ENCODE results near the gene MUTYH.
"Not testable (repeated sequence)": the region's sequence is repeated elsewhere in the genome, so short reads cannot be mapped to it uniquely, and the experiment has no call there.

The MUTYH gene

GRCh38 chr1:45339789-45340558 lies at the start of gene MUTYH, which contains the start of gene TOE1:
Gene MUTYH (minus strand): TSS chr1:45340440. CDS start chr1:45334505, 5,935 bp downstream.
Gene TOE1 (plus strand): TSS chr1:45340170. CDS start chr1:45340253, 83 bp downstream.
- H3K27ac Mint-ChIP-seq, result peak within 1 kb of the TSS; percentile 100
- no peaks in the 10 kb centered on the region for H3K9me3 Mint-ChIP-seq
- peak within 1 kb of the TSS; percentile 100 for H3K4me3 Mint-ChIP-seq
- no peaks in the 10 kb centered on the region for H3K27me3 Mint-ChIP-seq
- peaks cover 55% of the 10 kb centered on the region for H3K4me1 Mint-ChIP-seq
- H3K36me3 Mint-ChIP-seq, result peaks cover 6% of the 10 kb centered on the region

DNA sequence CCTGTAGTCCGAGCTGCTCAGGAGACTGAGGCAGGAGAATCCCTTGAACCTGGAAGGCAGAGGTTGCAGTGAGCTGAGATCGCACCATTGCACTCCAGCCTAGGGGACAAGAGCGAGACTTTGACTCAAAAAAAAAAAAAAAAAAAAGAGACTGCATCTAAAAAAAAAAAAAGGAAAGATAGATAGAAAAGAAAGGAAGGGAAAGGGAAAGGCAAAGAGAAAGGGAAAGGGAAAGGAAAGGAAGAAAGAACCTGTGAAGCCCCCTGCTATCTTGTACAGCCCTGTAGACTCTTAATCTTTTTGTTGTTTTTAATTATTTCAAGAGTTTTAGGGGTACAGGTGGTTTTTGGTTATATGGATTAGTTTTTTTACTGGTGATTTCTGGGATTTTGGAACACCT lies 46.0 kb upstream of the MUTYH start:
- Mint-ChIP-seq H3K36me3 (peaks cover 3% of the 10 kb centered on the region), H3K27ac (no peak overlapping the region), H3K4me3 (no peak overlapping the region), H3K9me3 (no peaks in the 10 kb centered on the region), H3K27me3 (no peaks in the 10 kb centered on the region), H3K4me1 (no peaks in the 10 kb centered on the region)

DNA sequence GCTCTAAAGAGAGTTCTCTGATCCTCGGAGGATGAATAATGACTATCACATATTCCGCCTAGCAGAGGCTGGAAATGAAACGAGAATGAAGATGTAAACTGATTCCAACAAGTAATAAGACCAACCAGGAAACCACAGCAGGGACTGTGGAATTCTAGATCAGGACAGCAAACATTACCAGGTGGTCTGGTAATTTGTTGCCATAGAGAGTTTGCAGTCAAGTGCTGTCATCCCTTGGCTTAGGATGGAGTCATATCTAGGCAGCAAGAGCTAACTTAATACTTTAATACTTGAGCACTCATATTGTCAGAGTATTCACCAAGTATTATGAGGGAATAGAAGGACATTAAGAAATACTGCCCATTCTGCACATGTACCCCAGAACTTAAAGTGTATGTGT lies 45.1 kb upstream of the MUTYH start:
- no peaks in the 10 kb centered on the region for H3K27me3 Mint-ChIP-seq
- H3K36me3 Mint-ChIP-seq, result peaks cover 5% of the 10 kb centered on the region
- no peaks in the 10 kb centered on the region for H3K4me1 Mint-ChIP-seq
- H3K9me3 Mint-ChIP-seq, result no peaks in the 10 kb centered on the region
- H3K4me3 Mint-ChIP-seq, result no peak overlapping the region
- H3K27ac Mint-ChIP-seq, result no peak overlapping the region

- not testable (repeated sequence) for H3K4me1 Mint-ChIP-seq, H3K27me3 Mint-ChIP-seq, H3K36me3 Mint-ChIP-seq, H3K9me3 Mint-ChIP-seq, H3K27ac Mint-ChIP-seq, H3K4me3 Mint-ChIP-seq
Observed at GRCh38 chr1:45384213-45384612, 44.0 kb upstream of the MUTYH start.

DNA sequence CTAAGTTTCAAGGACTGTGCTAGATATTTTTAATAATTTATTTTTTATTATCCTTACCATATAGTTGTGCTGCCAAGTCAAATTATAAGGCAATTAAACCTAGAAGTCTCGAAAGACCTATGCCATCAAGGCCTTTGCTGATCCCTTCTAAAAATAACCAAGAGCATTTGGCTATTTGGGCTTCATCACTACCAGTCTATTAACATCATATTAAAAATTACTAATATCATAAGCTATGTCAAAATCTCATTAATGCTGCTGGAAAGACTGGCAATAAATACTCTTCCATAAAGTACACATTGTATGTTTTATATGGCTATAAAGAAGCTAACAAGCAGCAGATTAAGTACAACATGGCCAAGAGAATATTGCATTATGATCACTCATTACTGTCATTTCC lies 43.0 kb upstream of the MUTYH start:
- Mint-ChIP-seq H3K4me3 (no peak overlapping the region), H3K9me3 (no peaks in the 10 kb centered on the region), H3K36me3 (peaks cover 6% of the 10 kb centered on the region), H3K4me1 (no peaks in the 10 kb centered on the region), H3K27me3 (no peaks in the 10 kb centered on the region), H3K27ac (no peak overlapping the region)

- peaks cover 8% of the 10 kb centered on the region for H3K36me3 Mint-ChIP-seq
- H3K9me3 Mint-ChIP-seq, result no peaks in the 10 kb centered on the region
- H3K27me3 Mint-ChIP-seq, result no peaks in the 10 kb centered on the region
- H3K27ac Mint-ChIP-seq, result no peak overlapping the region
- H3K4me1 Mint-ChIP-seq, result no peaks in the 10 kb centered on the region
- no peak overlapping the region for H3K4me3 Mint-ChIP-seq
Observed at GRCh38 chr1:45381243-45381642, 41.0 kb upstream of the MUTYH start.

DNA sequence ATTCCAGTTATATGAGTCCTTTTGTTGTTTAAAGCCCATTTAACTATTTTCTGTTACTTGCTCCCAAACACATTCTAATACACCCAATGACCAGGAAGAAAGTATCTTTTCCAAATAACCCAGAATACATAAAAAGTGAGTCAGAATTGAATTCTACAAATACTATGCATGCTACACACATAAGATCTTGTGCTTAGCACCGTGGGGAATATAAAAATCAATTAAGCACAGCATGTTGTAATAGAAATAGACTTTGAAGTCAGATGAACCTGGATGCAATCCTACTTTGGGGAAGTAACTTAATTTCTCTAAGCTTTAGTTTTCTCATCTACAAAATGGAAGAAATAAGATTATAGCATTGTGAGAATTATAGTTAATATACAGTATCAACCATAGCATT lies 40.5 kb upstream of the MUTYH start:
- peaks cover 8% of the 10 kb centered on the region for H3K36me3 Mint-ChIP-seq
- H3K9me3 Mint-ChIP-seq, result no peaks in the 10 kb centered on the region
- H3K4me3 Mint-ChIP-seq, result no peak overlapping the region
- H3K27ac Mint-ChIP-seq, result no peak overlapping the region
- H3K4me1 Mint-ChIP-seq, result no peaks in the 10 kb centered on the region
- no peaks in the 10 kb centered on the region for H3K27me3 Mint-ChIP-seq

- Mint-ChIP-seq H3K9me3 (no peaks in the 10 kb centered on the region), H3K4me3 (no peak overlapping the region), H3K27me3 (no peaks in the 10 kb centered on the region), H3K4me1 (peaks cover 4% of the 10 kb centered on the region), H3K36me3 (peaks cover 8% of the 10 kb centered on the region), H3K27ac (no peak overlapping the region)
Observed at GRCh38 chr1:45380125-45380524, 39.9 kb upstream of the MUTYH start.

GRCh38 chr1:45379524-45379923 lies 39.3 kb upstream of the MUTYH start:
- Mint-ChIP-seq H3K4me1 (peaks cover 10% of the 10 kb centered on the region), H3K9me3 (no peaks in the 10 kb centered on the region), H3K36me3 (peaks cover 8% of the 10 kb centered on the region), H3K27ac (no peak overlapping the region), H3K27me3 (no peaks in the 10 kb centered on the region), H3K4me3 (no peak overlapping the region)

GRCh38 chr1:45378184-45378583 lies 37.9 kb upstream of the MUTYH start:
- H3K9me3 Mint-ChIP-seq, result no peaks in the 10 kb centered on the region
- no peak overlapping the region for H3K4me3 Mint-ChIP-seq
- peaks cover 10% of the 10 kb centered on the region for H3K4me1 Mint-ChIP-seq
- no peak overlapping the region for H3K27ac Mint-ChIP-seq
- H3K27me3 Mint-ChIP-seq, result no peaks in the 10 kb centered on the region
- peaks cover 5% of the 10 kb centered on the region for H3K36me3 Mint-ChIP-seq

DNA sequence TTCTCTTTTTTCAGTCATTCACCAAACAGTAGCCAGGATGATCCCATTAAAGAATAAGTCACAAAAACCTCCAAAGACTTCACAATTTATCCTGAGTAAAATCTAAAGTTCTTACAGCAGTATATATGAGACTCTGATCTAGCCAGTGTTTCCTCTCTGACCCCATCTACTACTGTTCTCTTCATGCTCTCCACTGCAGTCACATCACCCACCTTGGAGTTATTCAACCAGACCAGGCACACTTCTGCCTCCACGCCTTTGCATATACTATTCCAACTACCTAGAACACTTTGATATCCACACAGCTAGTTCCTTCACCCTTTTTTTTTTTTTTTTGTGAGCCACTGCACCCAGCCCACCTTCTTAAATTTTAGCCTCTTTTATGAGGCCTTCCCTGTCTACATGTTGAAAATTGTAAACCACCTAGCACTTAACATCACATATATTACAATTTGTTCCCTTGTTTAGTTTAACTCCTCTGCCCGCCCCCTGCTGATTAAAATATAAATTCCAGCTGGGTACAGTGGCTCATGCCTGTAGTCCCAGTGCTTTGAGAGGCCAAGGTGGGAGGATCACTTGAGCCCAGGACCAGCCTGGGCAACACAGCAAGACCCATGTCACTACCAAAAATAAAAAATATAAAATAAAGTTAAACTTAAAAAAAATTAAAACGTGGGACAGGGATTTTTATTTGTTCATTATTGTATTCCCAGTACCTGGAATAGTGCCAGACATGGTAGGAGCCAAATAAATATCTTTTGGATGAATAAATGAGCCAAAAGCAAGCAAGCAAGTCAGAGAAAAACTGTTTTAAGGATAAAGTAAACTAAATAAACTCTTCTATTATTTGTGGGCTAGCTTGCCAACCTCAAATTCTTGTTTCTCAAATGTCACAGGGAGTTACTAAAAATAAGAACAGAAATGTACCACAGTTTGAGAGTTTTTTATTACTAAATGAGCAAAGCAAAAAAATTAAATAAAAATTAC lies 35.2 kb upstream of the MUTYH start:
- no peaks in the 10 kb centered on the region for H3K27me3 Mint-ChIP-seq
- H3K27ac Mint-ChIP-seq, result no peak overlapping the region
- H3K4me1 Mint-ChIP-seq, result peaks cover 10% of the 10 kb centered on the region
- H3K36me3 Mint-ChIP-seq, result peaks cover 3% of the 10 kb centered on the region
- H3K9me3 Mint-ChIP-seq, result no peaks in the 10 kb centered on the region
- H3K4me3 Mint-ChIP-seq, result no peak overlapping the region

DNA sequence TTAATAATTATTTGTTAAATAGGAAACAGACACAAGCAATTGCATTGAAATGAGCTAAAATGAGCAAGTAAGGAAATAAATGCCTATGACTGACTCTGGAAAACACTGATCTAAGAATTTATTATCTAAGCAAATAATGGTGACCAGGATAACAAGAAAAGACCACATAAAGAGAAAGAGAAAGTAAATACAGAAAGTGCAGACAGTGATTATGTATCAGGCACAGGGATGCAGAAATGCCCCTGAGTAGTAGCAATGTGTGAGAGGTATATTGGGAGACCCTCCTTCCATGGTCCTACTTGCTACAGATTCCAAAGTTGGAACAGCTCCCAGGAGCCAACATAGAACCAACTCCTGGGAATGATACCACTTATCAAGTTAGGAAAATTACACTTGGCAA lies 33.3 kb upstream of the MUTYH start:
- Mint-ChIP-seq H3K27me3 (no peaks in the 10 kb centered on the region), H3K4me1 (peaks cover 10% of the 10 kb centered on the region), H3K27ac (no peak overlapping the region), H3K36me3 (peaks cover 2% of the 10 kb centered on the region), H3K4me3 (no peak overlapping the region), H3K9me3 (no peaks in the 10 kb centered on the region)

DNA sequence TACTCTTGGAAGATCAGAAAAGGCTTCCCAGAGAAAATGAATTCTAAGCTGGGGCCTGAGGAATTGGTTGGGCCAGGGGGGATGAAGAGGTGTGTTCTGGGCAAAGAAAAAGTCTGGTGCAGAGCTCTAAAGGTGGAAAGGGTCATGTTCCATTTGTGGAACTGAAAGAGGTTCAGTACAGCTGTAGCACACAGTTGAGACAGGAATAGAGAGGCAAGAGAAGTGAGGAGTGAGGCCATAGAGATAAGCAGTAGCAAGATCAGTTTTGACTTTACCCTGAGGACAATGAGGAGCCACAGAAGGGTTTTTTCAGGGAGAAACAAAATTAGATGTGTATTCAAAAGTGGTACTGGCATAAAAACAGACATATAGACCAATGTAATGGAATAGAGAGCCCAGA lies 30.3 kb upstream of the MUTYH start:
- no peaks in the 10 kb centered on the region for H3K9me3 Mint-ChIP-seq
- peaks cover 10% of the 10 kb centered on the region for H3K4me1 Mint-ChIP-seq
- H3K27me3 Mint-ChIP-seq, result no peaks in the 10 kb centered on the region
- no peak overlapping the region for H3K27ac Mint-ChIP-seq
- no peaks in the 10 kb centered on the region for H3K36me3 Mint-ChIP-seq
- H3K4me3 Mint-ChIP-seq, result no peak overlapping the region

GRCh38 chr1:45365051-45365450 lies 24.8 kb upstream of the MUTYH start:
- Mint-ChIP-seq H3K4me3 (no peak overlapping the region), H3K27me3 (no peaks in the 10 kb centered on the region), H3K4me1 (peaks cover 2% of the 10 kb centered on the region), H3K9me3 (no peaks in the 10 kb centered on the region), H3K27ac (no peak overlapping the region), H3K36me3 (no peaks in the 10 kb centered on the region)

DNA sequence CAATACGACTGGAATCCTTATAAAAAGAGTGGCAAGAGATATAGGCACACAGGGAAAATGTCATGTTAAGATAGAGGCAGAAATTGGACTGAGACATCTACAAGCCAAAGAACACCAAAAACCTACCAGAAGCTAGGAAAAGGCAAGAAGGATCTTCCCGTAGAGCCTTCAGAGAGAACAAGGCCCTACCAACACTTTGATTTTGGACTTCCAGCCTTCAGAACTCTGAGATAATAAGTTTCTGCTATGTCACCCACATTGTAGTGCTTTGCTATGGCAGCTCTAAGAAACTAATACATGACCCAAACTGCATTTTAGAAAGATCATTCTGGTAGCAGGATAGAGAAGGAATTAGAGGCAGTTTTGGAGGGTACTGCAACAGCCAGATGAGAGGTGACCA lies 24.1 kb upstream of the MUTYH start:
- Mint-ChIP-seq H3K27me3 (no peaks in the 10 kb centered on the region), H3K9me3 (no peaks in the 10 kb centered on the region), H3K27ac (no peak overlapping the region), H3K4me1 (peaks cover 5% of the 10 kb centered on the region), H3K4me3 (no peak overlapping the region), H3K36me3 (no peaks in the 10 kb centered on the region)

- H3K4me3 Mint-ChIP-seq, H3K27ac Mint-ChIP-seq, H3K36me3 Mint-ChIP-seq: not testable (repeated sequence)
Observed at GRCh38 chr1:45360981-45361380, 20.7 kb upstream of the MUTYH start.

More at GRCh38 chr1:45360981-45361380, 20.7 kb upstream of the MUTYH start:
- not testable (repeated sequence) for H3K27me3 Mint-ChIP-seq, H3K4me1 Mint-ChIP-seq, H3K9me3 Mint-ChIP-seq

Measured in activated naive CD4-positive, alpha-beta T cell treated with anti-CD3 and anti-CD28 coated beads, Interleukin-2, amount 50 U/mL, for 24 hours (primary cell).